ENCODE measurements around the gene TASP1. TPM values are rescaled to one million over a fixed set of nuclear protein-coding genes. Genes with fewer than 3 reads are reported as not detected.

The TASP1 gene
- total RNA-seq, 1 experiment from 2014 or later, result 9.5 TPM

DNA sequence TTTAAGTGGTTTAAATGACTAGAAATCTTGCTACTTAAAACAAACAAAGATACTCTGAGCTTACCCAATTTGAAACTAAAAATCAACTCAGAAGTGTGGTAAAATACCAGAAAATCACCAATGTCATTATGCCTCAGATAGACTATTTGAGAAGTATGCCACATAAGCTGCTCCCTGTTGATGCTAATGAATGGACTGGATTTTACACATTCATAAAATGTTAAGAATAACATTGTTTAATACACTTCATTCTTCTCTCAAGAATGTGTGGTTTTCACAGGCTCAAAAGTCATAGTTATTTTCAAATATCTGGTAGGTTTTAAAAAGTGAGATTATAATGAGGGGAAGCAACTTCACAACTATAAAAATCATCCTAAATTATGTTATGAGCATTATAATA lies 170.6 kb downstream of the TASP1 start:
- Histone ChIP-seq H3K9me3 (ENCODE audit: control insufficient read depth, low read depth, low read length) (no peaks in the 10 kb centered on the region), H4K5ac (ENCODE audit: insufficient read length, low read depth, low read length) (no peak overlapping the region), H3K79me1 (ENCODE audit: insufficient read depth, low read depth, low read length, poor library complexity, severe bottlenecking) (no peaks in the 10 kb centered on the region), H2BK120ac (ENCODE audit: low read depth, low read length, poor library complexity, severe bottlenecking) (no peak overlapping the region), H3K14ac (ENCODE audit: insufficient read depth, low read length) (no peak overlapping the region), H2AK5ac (ENCODE audit: insufficient read length, low read length) (no peak overlapping the region), H4K91ac (ENCODE audit: insufficient read length, low read depth, low read length) (no peak overlapping the region), H3K23me2 (ENCODE audit: insufficient read length, low read depth, low read length, poor library complexity, severe bottlenecking) (no peaks in the 10 kb centered on the region), H3K9ac (ENCODE audit: extremely low read depth, insufficient read length, low read length) (no peak overlapping the region), H3K23ac (ENCODE audit: insufficient read length, low read depth, low read length) (no peak overlapping the region), H2AFZ (ENCODE audit: low read length) (no peak overlapping the region), H2BK5ac (ENCODE audit: insufficient read length, low read length) (no peak overlapping the region), H4K8ac (replicated peaks; ENCODE audit: insufficient read length, low read depth, low read length) (no peak overlapping the region), H3K56ac (ENCODE audit: insufficient read length, low read depth, low read length) (no peak overlapping the region), H2BK15ac (ENCODE audit: low read depth, low read length) (no peak overlapping the region), H3K18ac (ENCODE audit: insufficient read length, low read depth, low read length) (no peak overlapping the region), H3K27ac (ENCODE audit: insufficient read length, low read depth, low read length) (no peak overlapping the region), H2BK20ac (ENCODE audit: low read depth, low read length, poor library complexity, severe bottlenecking) (no peak overlapping the region), H3K4ac (ENCODE audit: low read depth, low read length) (no peak overlapping the region), H3K4me1 (ENCODE audit: insufficient read depth, low read length) (no peaks in the 10 kb centered on the region), H2BK12ac (ENCODE audit: insufficient read length, low read depth, low read length) (no peak overlapping the region), H3K79me2 (ENCODE audit: insufficient read depth, low read length) (no peaks in the 10 kb centered on the region), H3K4me2 (ENCODE audit: insufficient read depth, insufficient read length, low read length) (no peak overlapping the region), H3K27me3 (ENCODE audit: insufficient read depth, low read length) (no peaks in the 10 kb centered on the region), H3T11ph (ENCODE audit: low read length) (no peak overlapping the region), H4K20me1 (ENCODE audit: control insufficient read depth, insufficient read depth, insufficient read length) (no peaks in the 10 kb centered on the region)
- H3K27ac Mint-ChIP-seq, result no peak overlapping the region
- DNase-seq, result no peak
- TF ChIP-seq, protein P1, sequence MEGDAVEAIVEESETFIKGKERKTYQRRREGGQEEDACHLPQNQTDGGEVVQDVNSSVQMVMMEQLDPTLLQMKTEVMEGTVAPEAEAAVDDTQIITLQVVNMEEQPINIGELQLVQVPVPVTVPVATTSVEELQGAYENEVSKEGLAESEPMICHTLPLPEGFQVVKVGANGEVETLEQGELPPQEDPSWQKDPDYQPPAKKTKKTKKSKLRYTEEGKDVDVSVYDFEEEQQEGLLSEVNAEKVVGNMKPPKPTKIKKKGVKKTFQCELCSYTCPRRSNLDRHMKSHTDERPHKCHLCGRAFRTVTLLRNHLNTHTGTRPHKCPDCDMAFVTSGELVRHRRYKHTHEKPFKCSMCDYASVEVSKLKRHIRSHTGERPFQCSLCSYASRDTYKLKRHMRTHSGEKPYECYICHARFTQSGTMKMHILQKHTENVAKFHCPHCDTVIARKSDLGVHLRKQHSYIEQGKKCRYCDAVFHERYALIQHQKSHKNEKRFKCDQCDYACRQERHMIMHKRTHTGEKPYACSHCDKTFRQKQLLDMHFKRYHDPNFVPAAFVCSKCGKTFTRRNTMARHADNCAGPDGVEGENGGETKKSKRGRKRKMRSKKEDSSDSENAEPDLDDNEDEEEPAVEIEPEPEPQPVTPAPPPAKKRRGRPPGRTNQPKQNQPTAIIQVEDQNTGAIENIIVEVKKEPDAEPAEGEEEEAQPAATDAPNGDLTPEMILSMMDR (conservative IDR thresholded peaks at IDR 0.05), result no peak
- peaks cover 3 to 10% of the 10 kb centered on the region in 2 experiments; a peak in 4 of 5 replicates for H3K9me3 Mint-ChIP-seq
- no peak overlapping the region for H3K4me3 Mint-ChIP-seq
- H3K27me3 Mint-ChIP-seq (ENCODE audit: low read depth), result no peaks in the 10 kb centered on the region; the same call in 1 of the 2 replicates
- peaks cover 3 to 12% (median 6%) of the 10 kb centered on the region in 3 experiments for H3K36me3 Mint-ChIP-seq (ENCODE audit: insufficient read depth in 1 of 3, low read depth in 3 of 3)
- peaks cover 0 to 4% of the 10 kb centered on the region in 2 experiments; a peak in 1 of 4 replicates for H3K4me1 Mint-ChIP-seq

Data from H9 (cell line).